Iris pigment epithelial cell (primary cell): ENCODE measurements around the gene ELF2.
"Not testable (repeated sequence)": the region's sequence is repeated elsewhere in the genome, so short reads cannot be mapped to it uniquely, and the experiment has no call there.

Experiments used
- DNase-seq: peaks from one replicate; pipeline ENCODE4 v3.0.0-alpha.2; 2011; ENCODE audit warnings: low read depth

ELF2 gene

GRCh38 chr4:139177049-139177868 lies at the start of gene ELF2:
ELF2 (minus strand) TSS chr4:139177218; CDS start chr4:139137701, 39,517 bp downstream.
- peak; percentile 93 for DNase-seq

- DNase-seq, result peak; percentile 79
Observed at GRCh38 chr4:139223682-139224317, 46.8 kb upstream of the ELF2 start.

DNA sequence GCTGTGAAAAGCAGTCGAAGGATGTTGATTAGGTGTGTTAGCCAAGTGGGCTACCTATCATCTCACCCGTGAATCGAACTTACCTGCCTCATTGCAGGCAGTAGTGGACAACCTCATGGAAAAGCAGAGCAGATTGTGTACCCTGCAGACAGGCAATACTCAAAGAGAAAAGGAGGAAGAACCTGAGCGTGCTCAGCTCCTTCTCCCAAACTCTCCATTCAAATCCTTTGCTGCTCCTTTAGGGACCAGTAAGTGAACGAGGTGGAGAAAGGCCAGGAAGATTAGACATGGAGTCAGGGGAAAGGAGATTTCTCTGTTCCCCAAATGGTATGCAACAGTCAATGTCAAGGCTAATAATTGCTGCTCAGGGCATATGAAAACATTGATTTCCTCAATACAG lies 45.2 kb upstream of the ELF2 start:
- no peak for DNase-seq

- no peak for DNase-seq
Observed at GRCh38 chr4:139221687-139222086, 44.7 kb upstream of the ELF2 start.

- DNase-seq, result no peak
Observed at GRCh38 chr4:139219450-139220055, 42.5 kb upstream of the ELF2 start.

- peak; percentile 40 for DNase-seq
Observed at GRCh38 chr4:139214039-139214534, 37.1 kb upstream of the ELF2 start.

- DNase-seq, result not testable (repeated sequence)
Observed at GRCh38 chr4:139213633-139214032, 36.6 kb upstream of the ELF2 start.

- DNase-seq, result no peak
Observed at GRCh38 chr4:139212900-139213299, 35.9 kb upstream of the ELF2 start.

GRCh38 chr4:139210486-139210885 lies 33.5 kb upstream of the ELF2 start:
- DNase-seq, result no peak

- no peak for DNase-seq
Observed at GRCh38 chr4:139209470-139210063, 32.5 kb upstream of the ELF2 start.

DNA sequence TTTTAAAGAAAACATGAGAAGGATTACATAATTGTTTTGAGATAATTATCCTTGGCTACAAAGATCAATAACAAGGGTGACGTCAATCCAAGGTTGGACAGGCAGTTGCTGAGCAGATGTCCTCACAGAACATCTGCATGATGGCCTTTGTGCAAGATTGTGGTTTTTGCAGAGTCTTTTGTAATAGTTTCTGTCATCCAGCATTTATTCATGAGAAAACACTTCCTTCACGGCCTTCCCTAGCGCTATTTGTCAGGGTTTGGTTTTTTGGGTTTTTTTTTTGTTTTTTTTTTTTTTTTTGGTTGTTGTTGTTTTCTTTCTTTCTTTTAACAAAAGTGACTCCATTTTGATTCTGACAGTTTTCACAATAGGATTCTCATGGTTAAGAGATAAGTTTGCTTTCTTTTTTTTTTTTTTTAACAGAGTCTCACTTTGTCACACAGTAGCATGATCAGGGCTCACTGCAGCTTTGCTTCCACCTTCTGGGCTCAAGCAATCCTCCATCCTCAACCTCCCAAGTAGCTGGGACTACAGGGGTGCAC lies 31.5 kb upstream of the ELF2 start:
- DNase-seq, result peak; percentile 87

GRCh38 chr4:139207873-139208403 lies 30.9 kb upstream of the ELF2 start:
- DNase-seq, result no peak

DNA sequence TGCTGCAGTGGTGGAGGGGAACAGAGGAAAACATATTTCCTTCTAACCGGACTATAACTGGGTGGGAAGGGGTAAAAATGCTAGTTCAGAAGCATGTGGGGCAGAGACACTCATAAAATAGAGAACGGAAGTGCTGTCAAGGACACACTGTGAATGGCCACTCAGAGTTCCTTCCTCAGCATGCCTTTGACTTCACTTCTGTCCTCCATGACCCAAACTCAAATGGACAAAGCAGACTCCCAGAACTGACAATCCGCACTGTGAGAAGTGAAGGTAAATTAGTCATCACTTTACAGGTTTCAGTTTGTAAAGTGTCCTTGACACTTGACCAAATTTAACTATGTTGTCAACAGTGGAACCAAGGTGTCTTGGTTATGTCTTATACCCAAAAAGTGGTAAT lies 30.2 kb upstream of the ELF2 start:
- no peak for DNase-seq

- DNase-seq, result no peak
Observed at GRCh38 chr4:139202991-139203390, 26.0 kb upstream of the ELF2 start.

DNA sequence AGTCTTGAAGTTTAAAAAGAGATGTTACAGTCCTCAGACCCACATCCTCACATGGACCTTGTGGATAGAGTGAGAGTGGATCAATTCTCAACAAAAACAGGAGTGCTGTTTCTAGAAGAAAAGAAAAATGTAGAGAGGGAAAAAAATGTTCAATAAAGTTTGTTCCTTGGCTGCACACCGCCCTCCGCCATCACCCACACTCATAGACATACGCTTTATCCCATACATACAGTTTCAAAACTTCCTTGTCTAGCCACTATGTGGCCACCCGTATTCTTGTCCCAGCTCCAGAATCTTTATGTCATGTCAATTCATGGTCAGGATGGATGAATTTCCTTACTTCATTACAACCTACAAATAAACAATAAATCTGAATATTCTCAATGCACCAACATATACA lies 23.5 kb upstream of the ELF2 start:
- DNase-seq, result no peak

- no peak for DNase-seq
Observed at GRCh38 chr4:139200102-139200501, 23.1 kb upstream of the ELF2 start.

DNA sequence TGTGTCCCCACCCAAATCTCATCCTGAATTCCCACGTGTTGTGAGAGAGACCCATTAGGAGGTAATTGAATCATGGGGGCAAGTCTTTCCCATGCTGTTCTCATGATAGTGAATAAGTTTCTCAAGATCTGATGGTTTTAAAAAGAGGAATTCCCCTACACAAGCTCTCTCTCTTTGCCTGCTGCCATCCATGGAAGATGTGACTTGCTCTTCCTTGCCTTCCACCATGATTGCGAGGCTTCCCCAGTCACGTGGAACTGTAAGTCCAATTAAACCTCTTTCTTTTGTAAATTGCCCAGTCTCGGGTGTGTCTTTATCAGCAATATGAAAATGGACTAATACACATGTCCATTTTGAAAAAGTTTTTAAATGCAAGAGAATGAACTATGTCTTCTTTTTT lies 20.2 kb upstream of the ELF2 start:
- not testable (repeated sequence) for DNase-seq

DNA sequence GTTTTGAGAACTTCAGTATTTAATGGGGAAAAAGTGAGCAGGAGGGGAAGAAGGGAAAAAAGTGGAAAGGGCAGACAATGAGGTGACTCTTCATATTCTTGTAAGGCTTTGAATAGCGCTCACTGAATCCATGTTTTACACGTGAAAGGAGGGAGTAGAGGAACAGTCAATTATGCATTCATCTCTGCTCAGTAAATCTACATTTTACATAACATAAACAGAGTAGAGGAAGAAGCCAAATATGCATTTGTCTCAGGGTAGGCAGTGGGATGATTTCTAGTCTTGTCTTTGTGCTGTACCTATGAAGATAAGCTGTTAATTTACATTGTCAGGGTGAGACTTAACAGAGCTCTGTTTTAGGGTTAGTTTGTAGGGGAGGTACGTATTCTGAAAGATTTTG lies 19.4 kb upstream of the ELF2 start:
- DNase-seq, result no peak

GRCh38 chr4:139191373-139191772 lies 14.4 kb upstream of the ELF2 start:
- no peak for DNase-seq

- no peak for DNase-seq
Observed at GRCh38 chr4:139189972-139190371, 13.0 kb upstream of the ELF2 start.

GRCh38 chr4:139189417-139189749 lies 12.4 kb upstream of the ELF2 start:
- no peak for DNase-seq
